IPS-15b (cell line): Measurements from ENCODE around the gene PLCG2.
"Not testable (repeated sequence)": the region's sequence is repeated elsewhere in the genome, so short reads cannot be mapped to it uniquely, and the experiment has no call there.

Experiments
- H3K27me3 ChIP-seq: one replicate; pipeline ENCODE4 v1.6.1; 2013; ENCODE audit warnings: low read length; ENCODE audit not compliant: control insufficient read depth, insufficient read depth
- H3K36me3 ChIP-seq: one replicate; pipeline ENCODE4 v1.6.1; 2013; ENCODE audit warnings: low read length; ENCODE audit not compliant: control insufficient read depth, insufficient read depth
- H3K4me1 ChIP-seq: one replicate; pipeline ENCODE4 v1.6.1; 2013; ENCODE audit warnings: mild to moderate bottlenecking, low read length; ENCODE audit not compliant: control insufficient read depth, insufficient read depth
- H3K4me3 ChIP-seq: one replicate; pipeline ENCODE4 v1.5.1; 2013; ENCODE audit warnings: low read depth, low read length
- H3K9ac ChIP-seq: one replicate; pipeline ENCODE4 v1.6.1; 2013; ENCODE audit warnings: low read depth, mild to moderate bottlenecking, low read length
- H3K9me3 ChIP-seq: one replicate; pipeline ENCODE4 v1.6.1; 2013; ENCODE audit warnings: mild to moderate bottlenecking, low read length; ENCODE audit not compliant: control insufficient read depth, insufficient read depth

The PLCG2 gene

GRCh38 chr16:81796583-81797346, 17.7 kb downstream of the PLCG2 start:
- Histone ChIP-seq H3K4me1 (peaks cover 3% of the 10 kb centered on the region), H3K9me3 (no peaks in the 10 kb centered on the region), H3K9ac (no peak overlapping the region), H3K27me3 (no peaks in the 10 kb centered on the region), H3K36me3 (no peaks in the 10 kb centered on the region), H3K4me3 (no peak overlapping the region)

- Histone ChIP-seq H3K9me3 (no peaks in the 10 kb centered on the region), H3K36me3 (no peaks in the 10 kb centered on the region), H3K4me3 (no peak overlapping the region), H3K9ac (no peak overlapping the region), H3K4me1 (peaks cover 3% of the 10 kb centered on the region), H3K27me3 (no peaks in the 10 kb centered on the region)
Observed at GRCh38 chr16:81797443-81797842, 18.4 kb downstream of the PLCG2 start.

GRCh38 chr16:81798311-81799137, 19.4 kb downstream of the PLCG2 start:
- peaks cover 3% of the 10 kb centered on the region for H3K4me1 ChIP-seq
- H3K36me3 ChIP-seq: no peaks in the 10 kb centered on the region
- no peaks in the 10 kb centered on the region for H3K9me3 ChIP-seq
- H3K4me3 ChIP-seq: no peak overlapping the region
- no peak overlapping the region for H3K9ac ChIP-seq
- H3K27me3 ChIP-seq: no peaks in the 10 kb centered on the region

GRCh38 chr16:81799138-81799504, 20.0 kb downstream of the PLCG2 start:
- Histone ChIP-seq H3K27me3 (no peaks in the 10 kb centered on the region), H3K36me3 (no peaks in the 10 kb centered on the region), H3K9me3 (no peaks in the 10 kb centered on the region), H3K9ac (no peak overlapping the region), H3K4me3 (no peak overlapping the region), H3K4me1 (peaks cover 3% of the 10 kb centered on the region)

DNA sequence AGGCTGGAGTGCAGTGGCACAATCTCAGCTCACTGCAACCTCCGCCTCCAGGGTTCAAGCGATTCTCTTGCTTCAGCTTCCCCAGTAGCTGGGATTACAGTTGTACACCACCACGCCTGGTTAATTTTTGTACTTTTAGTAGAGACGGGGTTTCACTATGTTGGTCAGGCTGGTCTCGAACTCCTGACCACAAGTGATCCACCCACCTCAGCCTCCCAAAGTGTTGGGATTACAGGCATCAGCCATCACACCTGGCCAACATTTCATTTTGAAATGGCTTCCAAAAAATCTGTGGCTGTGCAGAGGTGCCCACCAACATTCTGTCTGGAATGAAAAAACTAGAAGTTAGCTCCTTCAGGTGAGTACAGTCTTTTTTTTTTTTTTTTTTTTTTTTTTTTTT, 22.6 kb downstream of the PLCG2 start:
- not testable (repeated sequence) for H3K36me3 ChIP-seq, H3K27me3 ChIP-seq, H3K9me3 ChIP-seq

GRCh38 chr16:81803332-81803731, 24.2 kb downstream of the PLCG2 start:
- H3K27me3 ChIP-seq: no peaks in the 10 kb centered on the region
- peaks cover 2% of the 10 kb centered on the region for H3K4me1 ChIP-seq
- no peak overlapping the region for H3K4me3 ChIP-seq
- H3K9me3 ChIP-seq: no peaks in the 10 kb centered on the region
- H3K36me3 ChIP-seq: no peaks in the 10 kb centered on the region
- H3K9ac ChIP-seq: no peak overlapping the region

More for the DNA sequence above, 22.6 kb downstream of the PLCG2 start:
- not testable (repeated sequence) for H3K4me3 ChIP-seq, H3K9ac ChIP-seq, H3K4me1 ChIP-seq

- Histone ChIP-seq H3K4me1 (no peaks in the 10 kb centered on the region), H3K36me3 (no peaks in the 10 kb centered on the region), H3K4me3 (no peak overlapping the region), H3K27me3 (no peaks in the 10 kb centered on the region), H3K9me3 (no peaks in the 10 kb centered on the region), H3K9ac (no peak overlapping the region)
Observed at GRCh38 chr16:81804134-81804610, 25.1 kb downstream of the PLCG2 start.

GRCh38 chr16:81806696-81807095, 27.6 kb downstream of the PLCG2 start:
- no peaks in the 10 kb centered on the region for H3K9me3 ChIP-seq
- no peaks in the 10 kb centered on the region for H3K36me3 ChIP-seq
- no peak overlapping the region for H3K4me3 ChIP-seq
- H3K4me1 ChIP-seq: no peaks in the 10 kb centered on the region
- no peaks in the 10 kb centered on the region for H3K27me3 ChIP-seq
- no peak overlapping the region for H3K9ac ChIP-seq

DNA sequence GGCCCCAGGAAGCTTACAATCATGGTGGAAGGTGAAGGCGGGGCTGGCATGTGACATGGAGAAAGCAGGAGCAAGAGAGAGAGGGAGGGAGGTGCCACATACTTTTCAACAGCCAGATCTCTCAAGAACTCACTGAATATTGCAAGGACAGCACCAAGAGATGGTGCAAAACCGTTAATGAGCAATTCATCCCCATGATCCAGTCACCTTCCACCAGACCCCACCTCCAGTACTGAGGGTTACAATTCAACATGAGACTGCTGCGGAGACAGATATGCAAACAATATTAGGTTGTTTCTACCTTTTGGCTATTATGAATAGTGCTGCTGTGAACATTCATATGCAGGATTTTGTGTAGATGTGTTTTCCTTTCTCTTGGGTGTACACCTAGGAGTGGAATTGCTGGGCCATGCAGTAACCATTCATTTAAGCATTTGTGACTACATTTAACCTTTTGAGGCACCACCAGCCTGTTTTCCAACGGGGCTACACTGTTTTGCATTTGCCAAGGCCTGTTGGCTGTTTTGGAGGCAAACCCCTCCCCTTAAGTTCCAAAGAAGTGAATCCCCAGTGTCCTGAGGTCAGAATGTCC, 28.8 kb downstream of the PLCG2 start:
- no peaks in the 10 kb centered on the region for H3K36me3 ChIP-seq
- H3K4me3 ChIP-seq: no peak overlapping the region
- H3K9ac ChIP-seq: no peak overlapping the region
- H3K9me3 ChIP-seq: no peaks in the 10 kb centered on the region
- no peaks in the 10 kb centered on the region for H3K4me1 ChIP-seq
- H3K27me3 ChIP-seq: no peaks in the 10 kb centered on the region

GRCh38 chr16:81808933-81809480, 29.9 kb downstream of the PLCG2 start:
- no peak overlapping the region for H3K9ac ChIP-seq
- H3K36me3 ChIP-seq: no peaks in the 10 kb centered on the region
- H3K9me3 ChIP-seq: no peaks in the 10 kb centered on the region
- no peaks in the 10 kb centered on the region for H3K27me3 ChIP-seq
- no peak overlapping the region for H3K4me3 ChIP-seq
- no peaks in the 10 kb centered on the region for H3K4me1 ChIP-seq

DNA sequence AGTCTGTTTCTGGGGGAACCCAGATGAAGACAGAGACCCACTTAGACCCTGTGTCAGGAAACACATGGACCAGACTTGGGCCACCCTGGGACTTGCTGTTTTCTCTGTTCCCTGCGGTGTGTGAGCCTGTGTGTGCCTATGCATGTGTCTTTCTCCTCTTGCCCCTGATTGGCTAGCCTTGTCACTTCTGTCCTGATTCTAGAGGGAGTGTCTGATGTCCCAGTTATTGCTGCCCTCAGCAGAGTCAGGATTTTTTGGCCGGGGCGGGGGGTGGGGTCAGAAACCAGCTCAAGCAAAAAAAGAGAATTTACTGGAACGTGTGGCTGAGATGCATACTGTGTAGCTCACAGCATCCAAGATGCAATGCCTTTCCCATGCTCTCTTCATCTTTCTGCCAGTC, 30.5 kb downstream of the PLCG2 start:
- no peaks in the 10 kb centered on the region for H3K27me3 ChIP-seq
- no peak overlapping the region for H3K4me3 ChIP-seq
- H3K36me3 ChIP-seq: no peaks in the 10 kb centered on the region
- no peaks in the 10 kb centered on the region for H3K4me1 ChIP-seq
- H3K9me3 ChIP-seq: no peaks in the 10 kb centered on the region
- no peak overlapping the region for H3K9ac ChIP-seq
